SK-N-SH treated with all-trans-retinoic acid at 6 μM for 48 hours (cell line): ENCODE data around the gene KCNIP4.

ENCODE experiments used
- CSDC2 ChIP-seq: fragments of 250-450 bp; sonication (Bioruptor Pico); IDR thresholded peaks from 2 replicates; pipeline ENCODE4 v1.5.0; 2020; ENCODE audit warnings: mild to moderate bottlenecking, moderate library complexity
- GLIS3 ChIP-seq: fragments of 250-450 bp; sonication (Bioruptor Pico); IDR thresholded peaks from 2 replicates; pipeline ENCODE4 v1.5.0; 2020; ENCODE audit warnings: mild to moderate bottlenecking, moderate library complexity
- RARB ChIP-seq: fragments of 250-450 bp; sonication (Bioruptor Pico); IDR thresholded peaks from 2 replicates; pipeline ENCODE4 v1.8.0; 2021; ENCODE audit warnings: mild to moderate bottlenecking, moderate library complexity
- ZFP30 ChIP-seq: fragments of 450-650 bp; formaldehyde crosslinking; IDR thresholded peaks from 2 replicates; pipeline ENCODE4 v1.5.0; 2022; ENCODE audit warnings: mild to moderate bottlenecking, moderate library complexity
- ZNF565 ChIP-seq: fragments of 450-650 bp; formaldehyde crosslinking; conservative IDR thresholded peaks from 2 replicates; pipeline ENCODE4 v1.5.0; 2020; ENCODE audit warnings: low read depth, mild to moderate bottlenecking, moderate library complexity
- TF ChIP-seq, protein P1 (sequence below): fragments of 250-450 bp; sonication (Bioruptor Pico); IDR thresholded peaks from 2 replicates; pipeline ENCODE4 v1.8.0; 2020; ENCODE audit warnings: mild to moderate bottlenecking, moderate library complexity, borderline replicate concordance

DNA sequence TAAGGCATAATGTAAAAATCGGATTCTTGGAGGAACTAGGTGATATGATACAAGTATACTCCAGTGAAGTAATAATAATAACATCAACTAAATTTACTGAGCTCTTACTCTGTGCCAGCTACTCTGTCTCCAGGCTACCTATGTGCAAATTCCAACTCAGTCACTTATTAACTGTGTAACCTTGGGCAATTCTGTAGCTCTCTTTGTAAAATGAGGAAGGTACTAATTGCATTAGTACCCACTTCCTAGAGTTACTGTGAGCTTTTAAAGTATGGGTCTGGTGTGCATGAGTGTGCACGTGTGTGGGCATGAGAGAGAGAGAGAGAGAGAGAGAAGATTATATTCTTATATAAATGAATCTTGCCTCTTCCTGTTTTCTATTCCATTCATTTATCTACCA lies 169.9 kb downstream of the KCNIP4 start:
- TF ChIP-seq ZFP30 (no peak), GLIS3 (no peak), RARB (CRISPR knock-in tag) (no peak), ZNF565 (CRISPR knock-in tag) (no peak), CSDC2 (CRISPR knock-in tag) (no peak)
- TF ChIP-seq, protein P1, sequence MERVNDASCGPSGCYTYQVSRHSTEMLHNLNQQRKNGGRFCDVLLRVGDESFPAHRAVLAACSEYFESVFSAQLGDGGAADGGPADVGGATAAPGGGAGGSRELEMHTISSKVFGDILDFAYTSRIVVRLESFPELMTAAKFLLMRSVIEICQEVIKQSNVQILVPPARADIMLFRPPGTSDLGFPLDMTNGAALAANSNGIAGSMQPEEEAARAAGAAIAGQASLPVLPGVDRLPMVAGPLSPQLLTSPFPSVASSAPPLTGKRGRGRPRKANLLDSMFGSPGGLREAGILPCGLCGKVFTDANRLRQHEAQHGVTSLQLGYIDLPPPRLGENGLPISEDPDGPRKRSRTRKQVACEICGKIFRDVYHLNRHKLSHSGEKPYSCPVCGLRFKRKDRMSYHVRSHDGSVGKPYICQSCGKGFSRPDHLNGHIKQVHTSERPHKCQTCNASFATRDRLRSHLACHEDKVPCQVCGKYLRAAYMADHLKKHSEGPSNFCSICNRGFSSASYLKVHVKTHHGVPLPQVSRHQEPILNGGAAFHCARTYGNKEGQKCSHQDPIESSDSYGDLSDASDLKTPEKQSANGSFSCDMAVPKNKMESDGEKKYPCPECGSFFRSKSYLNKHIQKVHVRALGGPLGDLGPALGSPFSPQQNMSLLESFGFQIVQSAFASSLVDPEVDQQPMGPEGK (CRISPR knock-in tag): no peak
